Measurements from ENCODE around the gene DSCAM.

DNA sequence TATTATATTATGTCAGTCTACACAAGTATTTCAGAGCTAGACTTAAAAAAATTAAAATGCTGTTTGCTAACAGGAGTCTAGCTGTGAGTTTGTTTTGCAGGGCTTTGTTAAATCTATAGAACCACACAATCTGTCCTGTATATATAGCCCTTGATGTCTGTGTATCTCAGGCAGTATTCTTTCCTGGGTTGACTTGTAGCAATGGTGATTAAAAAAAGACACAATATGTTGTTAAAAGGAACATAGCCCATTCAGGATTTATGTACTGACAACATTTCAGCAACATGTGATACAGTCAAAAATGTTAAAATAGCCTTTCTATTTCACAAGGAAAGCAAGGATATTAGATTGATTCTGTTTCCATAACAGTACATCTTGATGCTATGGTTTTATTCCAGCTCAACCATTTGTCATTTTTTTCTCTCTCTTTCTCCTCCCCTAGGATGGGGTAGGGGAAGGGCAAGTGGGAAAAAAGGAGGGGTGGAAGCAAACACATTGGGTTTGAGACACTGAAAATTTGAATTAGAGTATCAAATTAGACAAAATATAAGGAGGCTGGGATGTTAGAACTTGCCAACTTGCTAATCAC is 139.2 kb downstream of the DSCAM start:
- TF ChIP-seq POLR2A (IDR thresholded peaks at IDR 0.05) (no peak), EP300 (IDR thresholded peaks at IDR 0.05) (no peak)
- TF ChIP-seq, protein P1, sequence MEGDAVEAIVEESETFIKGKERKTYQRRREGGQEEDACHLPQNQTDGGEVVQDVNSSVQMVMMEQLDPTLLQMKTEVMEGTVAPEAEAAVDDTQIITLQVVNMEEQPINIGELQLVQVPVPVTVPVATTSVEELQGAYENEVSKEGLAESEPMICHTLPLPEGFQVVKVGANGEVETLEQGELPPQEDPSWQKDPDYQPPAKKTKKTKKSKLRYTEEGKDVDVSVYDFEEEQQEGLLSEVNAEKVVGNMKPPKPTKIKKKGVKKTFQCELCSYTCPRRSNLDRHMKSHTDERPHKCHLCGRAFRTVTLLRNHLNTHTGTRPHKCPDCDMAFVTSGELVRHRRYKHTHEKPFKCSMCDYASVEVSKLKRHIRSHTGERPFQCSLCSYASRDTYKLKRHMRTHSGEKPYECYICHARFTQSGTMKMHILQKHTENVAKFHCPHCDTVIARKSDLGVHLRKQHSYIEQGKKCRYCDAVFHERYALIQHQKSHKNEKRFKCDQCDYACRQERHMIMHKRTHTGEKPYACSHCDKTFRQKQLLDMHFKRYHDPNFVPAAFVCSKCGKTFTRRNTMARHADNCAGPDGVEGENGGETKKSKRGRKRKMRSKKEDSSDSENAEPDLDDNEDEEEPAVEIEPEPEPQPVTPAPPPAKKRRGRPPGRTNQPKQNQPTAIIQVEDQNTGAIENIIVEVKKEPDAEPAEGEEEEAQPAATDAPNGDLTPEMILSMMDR (IDR thresholded peaks at IDR 0.05) = no peak
